T-cell (primary cell): ENCODE measurements around the gene PCYOX1L. TPM values are rescaled to one million over a fixed set of nuclear protein-coding genes. Genes with fewer than 3 reads are reported as not detected.

Experiments
- ATAC-seq, 4 experiments: fragments of 200-7000 bp in 3 of 4; fragments of 150-1000 bp in 1 of 4; cut with Tn5 transposase; replicated peaks in 1 of 4; 1 replicate in 3 of 4; 2 replicates in 1 of 4; pipeline ENCODE4 v1.10.0; 2021; ENCODE audit warnings: moderate library complexity in 3 of 4, mild to moderate bottlenecking in 2 of 4, moderate number of reproducible peaks in 1 of 4
- CTCF ChIA-PET, 2 donors: fragments of 300-600 bp; sonication (Branson Sonifier 250); formaldehyde crosslinking; loops; one replicate each; lab custom pipeline; 2022; ENCODE audit warnings: antibody characterized with exemption in 2 of 2; lab: Charles Lee
- POLR2A ChIA-PET, 2 donors: fragments of 300-600 bp; sonication (Branson Sonifier 250); formaldehyde crosslinking; loops; one replicate each; lab custom pipeline; 2022; ENCODE audit warnings: antibody characterized with exemption in 2 of 2; lab: Charles Lee
- DNase-seq, 35 experiments: peaks; one replicate each; pipeline versions ENCODE4 v3.0.0 to v3.0.0-alpha.2; 2013 to 2023
- H3K27ac ChIP-seq: one replicate; pipeline ENCODE4 v1.5.1; 2013; ENCODE audit warnings: low read length
- H3K27me3 ChIP-seq, 2 experiments: replicated peaks in 1 of 2; 1 replicate in 1 of 2; 2 replicates in 1 of 2; pipeline versions ENCODE4 v1.6.1 to v1.7.0; 2013; ENCODE audit warnings: low read length in 1 of 2, mixed read lengths in 1 of 2; ENCODE audit not compliant: control insufficient read depth in 2 of 2, insufficient read depth in 2 of 2; ENCODE audit errors: extremely low read depth in 1 of 2
- H3K36me3 ChIP-seq, 2 donors: 1 replicate in 1 of 2; 2 replicates in 1 of 2; pipeline versions ENCODE4 v1.6.1 to v1.7.0; 2013; ENCODE audit warnings: low read length in 1 of 2; ENCODE audit not compliant: control insufficient read depth in 2 of 2, insufficient read depth in 1 of 2; ENCODE audit errors: extremely low read depth in 1 of 2
- H3K4me1 ChIP-seq, 2 experiments: 1 replicate in 1 of 2; 2 replicates in 1 of 2; pipeline versions ENCODE4 v1.6.1 to v1.7.0; 2013; ENCODE audit warnings: low read length in 2 of 2, mixed read lengths in 1 of 2; ENCODE audit not compliant: insufficient read depth in 2 of 2, control insufficient read depth in 1 of 2; ENCODE audit errors: extremely low read depth in 1 of 2
- H3K4me3 ChIP-seq, 2 donors: 1 replicate in 1 of 2; 2 replicates in 1 of 2; pipeline versions ENCODE4 v1.5.1 to v1.7.0; 2013; ENCODE audit warnings: mild to moderate bottlenecking in 2 of 2, low read length in 1 of 2, moderate library complexity in 1 of 2; ENCODE audit not compliant: control insufficient read depth in 1 of 2; ENCODE audit errors: extremely low read depth in 1 of 2
- H3K9me3 ChIP-seq: 2 replicates; pipeline ENCODE4 v1.7.0; 2013
- H3K27ac Mint-ChIP-seq, 2 donors: one replicate each; pipeline ENCODE4 v1.8.0; 2020 to 2021; ENCODE audit warnings: mild to moderate bottlenecking in 2 of 2, mixed read lengths in 2 of 2
- H3K27me3 Mint-ChIP-seq, 2 donors: one replicate each; pipeline ENCODE4 v1.8.0; 2021 to 2022; ENCODE audit warnings: mixed read lengths in 2 of 2
- H3K36me3 Mint-ChIP-seq: one replicate; pipeline ENCODE4 v1.8.0; 2021; ENCODE audit warnings: mixed read lengths
- H3K4me1 Mint-ChIP-seq, 3 donors: one replicate each; pipeline ENCODE4 v1.8.0; 2020 to 2022; ENCODE audit warnings: mixed read lengths in 3 of 3, mild to moderate bottlenecking in 1 of 3
- H3K4me3 Mint-ChIP-seq, 3 donors: one replicate each; pipeline ENCODE4 v1.8.0; 2020 to 2022; ENCODE audit warnings: mild to moderate bottlenecking in 3 of 3, mixed read lengths in 3 of 3, moderate library complexity in 3 of 3
- H3K9me3 Mint-ChIP-seq, 3 donors: one replicate each; pipeline ENCODE4 v1.8.0; 2020 to 2022; ENCODE audit warnings: mixed read lengths in 3 of 3
- WGBS: methylation state at CpG from one replicate; pipeline ENCODE4 v1.1.5; 2013; ENCODE audit warnings: missing lambda C conversion rate; ENCODE audit not compliant: insufficient coverage; 5-methylcytosine and 5-hydroxymethylcytosine counted together
- total RNA-seq, 35 experiments: library from RNA in 6 of 35; stranded (reverse) in 6 of 35; fragments of 120-200 nt in 1 of 35; gene quantifications; one replicate each; pipeline versions ENCODE4 v1.2.1 to v1.2.4 and lab custom pipeline; 2013 to 2026

The PCYOX1L gene
- total RNA-seq, 5 donors from 2014 or later (not counting 1 experiment from before 2014, with no cell fraction given), result 26.9 to 40.2 (median 35.0) TPM

DNA sequence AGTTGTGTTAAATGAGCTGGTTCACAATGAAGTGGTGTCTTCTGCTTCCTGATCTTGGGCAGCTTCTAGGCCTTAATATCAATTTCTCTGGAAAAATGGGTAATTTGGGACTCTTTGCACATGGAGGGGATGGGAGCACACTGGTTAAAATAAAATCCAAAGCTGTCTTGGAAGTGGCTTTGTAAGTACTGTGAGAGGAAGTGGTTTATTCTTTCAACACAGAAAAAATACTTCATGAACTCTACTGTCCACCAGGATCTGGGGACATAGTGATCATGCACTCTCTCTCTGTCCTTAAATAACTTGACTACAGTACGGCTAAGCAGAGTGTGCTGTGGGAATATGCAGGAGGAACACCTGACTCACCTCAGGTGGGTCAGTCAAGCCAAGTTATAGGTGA is 2.4 kb downstream of the PCYOX1L start:
- Mint-ChIP-seq H3K9me3 (no peaks in the 10 kb centered on the region), H3K4me3 (peak overlapping the region; percentile 56 to 93 (median 59)), H3K27ac (peak overlapping the region; percentile 92 to 98), H3K4me1 (peaks cover 53 to 64% (median 56%) of the 10 kb centered on the region in 3 donors), H3K27me3 (no peaks in the 10 kb centered on the region), H3K36me3 (peaks cover 16% of the 10 kb centered on the region)
- DNase-seq, result no peak
- POLR2A ChIA-PET, result interaction anchor here in 1 of 2 donors (0.6 to 0.8 kb wide), 3 partner anchors 9 to 1554 kb away, joined by 3 to 5 read pairs (median 3); no protein-coding TSS in a partner anchor
- CTCF ChIA-PET, result interaction anchor here (3.2 to 4.3 kb wide), 2 partner anchors 11 to 15 kb away, joined by 12 to 43 read pairs; partner anchors contain the start of gene GRPEL2 (in 1 of the 2)
- no peak for ATAC-seq
- Histone ChIP-seq H3K27me3 (no peaks in the 10 kb centered on the region), H3K9me3 (no peaks in the 10 kb centered on the region), H3K4me1 (peaks cover 22 to 44% of the 10 kb centered on the region in 2 experiments), H3K27ac (peak overlapping the region; percentile 8), H3K4me3 (no peak overlapping the region), H3K36me3 (peaks cover 6 to 12% of the 10 kb centered on the region in 2 donors)
- no CpG with 5 or more reads among the region's 1 CpG for WGBS

DNA sequence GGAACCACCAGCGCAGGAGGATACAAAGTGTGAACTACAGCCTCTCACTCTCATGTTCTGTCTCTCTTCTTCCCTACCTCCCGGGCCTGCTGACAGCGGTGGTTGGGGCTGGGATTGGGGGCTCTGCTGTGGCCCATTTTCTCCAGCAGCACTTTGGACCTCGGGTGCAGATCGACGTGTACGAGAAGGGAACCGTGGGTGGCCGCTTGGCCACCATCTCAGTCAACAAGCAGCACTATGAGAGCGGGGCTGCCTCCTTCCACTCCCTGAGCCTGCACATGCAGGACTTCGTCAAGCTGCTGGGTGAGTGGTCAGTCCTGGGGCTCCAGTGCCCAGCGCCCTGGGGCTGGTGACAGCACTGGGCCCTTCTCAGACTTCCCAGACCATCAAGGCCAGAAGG is 4.7 kb downstream of the PCYOX1L start:
- no peak for DNase-seq
- Histone ChIP-seq H3K27ac (no peak overlapping the region), H3K27me3 (no peaks in the 10 kb centered on the region), H3K4me1 (peaks cover 22 to 38% of the 10 kb centered on the region in 2 experiments), H3K9me3 (no peaks in the 10 kb centered on the region), H3K36me3 (peaks cover 0 to 12% of the 10 kb centered on the region in 2 donors), H3K4me3 (no peak overlapping the region)
- CTCF ChIA-PET, result no interaction called here
- POLR2A ChIA-PET, result interaction anchor here in 1 of 2 donors (0.7 kb wide), 1 partner anchor 1143 kb away, joined by 3 read pairs; no protein-coding TSS in a partner anchor
- ATAC-seq, result no peak
- 98% methylated on average over 8 of the region's 12 CpGs for WGBS
- Mint-ChIP-seq H3K27me3 (no peaks in the 10 kb centered on the region), H3K4me3 (no peak overlapping the region), H3K36me3 (peaks cover 9% of the 10 kb centered on the region), H3K27ac (peak overlapping the region in 1 of 2 donors; percentile 70), H3K9me3 (no peaks in the 10 kb centered on the region), H3K4me1 (peaks cover 43 to 62% (median 43%) of the 10 kb centered on the region in 3 donors)

DNA sequence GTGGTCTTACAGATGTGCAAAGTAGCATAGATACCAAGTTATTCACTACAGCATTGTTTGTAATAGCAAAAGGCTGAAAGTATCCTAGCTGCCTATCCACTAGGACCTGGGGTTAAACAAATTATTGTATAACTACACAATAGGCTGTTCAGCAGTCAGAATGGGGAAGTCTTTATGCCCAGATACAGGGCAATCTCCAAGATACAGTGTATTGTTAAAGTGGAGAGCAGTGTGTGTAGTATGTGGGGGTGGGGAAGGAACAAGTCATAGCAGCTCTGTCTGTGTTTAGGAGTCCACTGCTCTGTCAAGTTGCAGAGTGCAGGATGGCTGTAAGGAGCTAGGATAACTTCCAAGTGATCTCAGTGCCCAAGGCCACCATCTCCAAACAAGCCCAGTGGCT is 5.5 kb downstream of the PCYOX1L start:
- no peaks in the 10 kb centered on the region for H3K9me3 ChIP-seq
- no peak overlapping the region for H3K27ac Mint-ChIP-seq
- H3K36me3 ChIP-seq, result peaks cover 0 to 12% of the 10 kb centered on the region in 2 donors
- no peaks in the 10 kb centered on the region for H3K9me3 Mint-ChIP-seq
- DNase-seq, result no peak
- POLR2A ChIA-PET, result interaction anchor here in 1 of 2 donors (0.7 kb wide), 1 partner anchor 1142 kb away, joined by 3 read pairs; no protein-coding TSS in a partner anchor
- no peak overlapping the region for H3K4me3 Mint-ChIP-seq
- H3K27me3 Mint-ChIP-seq, result no peaks in the 10 kb centered on the region
- CTCF ChIA-PET, result no interaction called here
- peaks cover 9% of the 10 kb centered on the region for H3K36me3 Mint-ChIP-seq
- peaks cover 22 to 38% of the 10 kb centered on the region in 2 experiments for H3K4me1 ChIP-seq
- no peak overlapping the region for H3K27ac ChIP-seq
- ATAC-seq, result no peak
- no peaks in the 10 kb centered on the region for H3K27me3 ChIP-seq
- H3K4me3 ChIP-seq, result no peak overlapping the region
- peaks cover 47 to 63% (median 48%) of the 10 kb centered on the region in 3 donors for H3K4me1 Mint-ChIP-seq

DNA sequence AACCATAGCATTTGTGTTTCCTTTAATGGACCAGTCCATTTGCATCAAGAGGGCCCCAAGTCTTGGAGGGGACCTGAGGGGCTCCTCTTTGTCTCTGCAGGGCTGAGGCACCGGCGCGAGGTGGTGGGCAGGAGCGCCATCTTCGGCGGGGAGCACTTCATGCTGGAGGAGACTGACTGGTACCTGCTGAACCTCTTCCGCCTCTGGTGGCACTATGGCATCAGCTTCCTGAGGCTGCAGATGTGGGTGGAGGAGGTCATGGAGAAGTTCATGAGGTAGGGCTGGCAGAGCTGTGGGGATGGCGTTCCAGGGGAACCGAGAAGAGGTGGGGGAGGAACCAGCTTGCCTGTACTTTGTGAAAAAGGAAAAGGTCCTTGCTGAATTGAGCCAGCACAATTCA is 6.1 kb downstream of the PCYOX1L start:
- Mint-ChIP-seq H3K27ac (peak overlapping the region in 1 of 2 donors; percentile 65), H3K4me1 (peaks cover 42 to 59% (median 43%) of the 10 kb centered on the region in 3 donors), H3K36me3 (peaks cover 9% of the 10 kb centered on the region), H3K9me3 (no peaks in the 10 kb centered on the region), H3K4me3 (no peak overlapping the region), H3K27me3 (no peaks in the 10 kb centered on the region)
- 95% methylated on average over 9 of the region's 9 CpGs for WGBS
- POLR2A ChIA-PET, result no interaction called here
- Histone ChIP-seq H3K27me3 (no peaks in the 10 kb centered on the region), H3K4me3 (no peak overlapping the region), H3K4me1 (peaks cover 18 to 32% of the 10 kb centered on the region in 2 experiments), H3K9me3 (no peaks in the 10 kb centered on the region), H3K27ac (no peak overlapping the region), H3K36me3 (peaks cover 0 to 12% of the 10 kb centered on the region in 2 donors)
- ATAC-seq, result no peak
- CTCF ChIA-PET, result no interaction called here
- no peak for DNase-seq

DNA sequence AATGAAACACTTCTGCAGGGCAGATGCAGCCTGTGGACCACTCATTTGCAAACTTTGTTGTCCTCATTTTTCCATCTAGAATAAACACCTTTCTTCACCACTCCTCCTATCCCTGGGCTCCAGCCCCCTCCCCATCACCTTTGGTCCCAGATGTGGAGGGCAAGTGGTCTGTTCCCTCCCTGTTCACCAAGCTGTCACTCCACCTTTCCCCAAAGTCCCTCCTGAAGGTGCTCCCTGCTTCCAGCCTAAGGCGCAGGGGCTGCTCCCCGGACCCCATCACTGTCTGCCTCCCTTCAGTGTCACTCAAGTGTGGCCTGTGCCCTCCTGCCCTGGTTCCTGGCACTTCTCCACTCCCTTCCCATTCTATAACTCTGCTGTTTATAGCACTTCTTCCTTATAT is 6.9 kb downstream of the PCYOX1L start:
- Mint-ChIP-seq H3K4me3 (no peak overlapping the region), H3K9me3 (no peaks in the 10 kb centered on the region), H3K27me3 (no peaks in the 10 kb centered on the region), H3K36me3 (peaks cover 9% of the 10 kb centered on the region), H3K4me1 (peaks cover 35 to 51% (median 37%) of the 10 kb centered on the region in 3 donors), H3K27ac (peak overlapping the region in 1 of 2 donors; percentile 65)
- ChIA-PET POLR2A (no interaction called here), CTCF (interaction anchor here in 1 of 2 donors (3.8 kb wide), 1 partner anchor 12 kb away, joined by 16 read pairs; no protein-coding TSS in a partner anchor)
- DNase-seq (no peak), ATAC-seq (no peak)
- Histone ChIP-seq H3K27me3 (no peaks in the 10 kb centered on the region), H3K9me3 (no peaks in the 10 kb centered on the region), H3K4me1 (peaks cover 12 to 24% of the 10 kb centered on the region in 2 experiments), H3K4me3 (no peak overlapping the region), H3K27ac (no peak overlapping the region), H3K36me3 (peaks cover 0 to 12% of the 10 kb centered on the region in 2 donors)
- WGBS, result 100% methylated on average over 2 of the region's 2 CpGs

DNA sequence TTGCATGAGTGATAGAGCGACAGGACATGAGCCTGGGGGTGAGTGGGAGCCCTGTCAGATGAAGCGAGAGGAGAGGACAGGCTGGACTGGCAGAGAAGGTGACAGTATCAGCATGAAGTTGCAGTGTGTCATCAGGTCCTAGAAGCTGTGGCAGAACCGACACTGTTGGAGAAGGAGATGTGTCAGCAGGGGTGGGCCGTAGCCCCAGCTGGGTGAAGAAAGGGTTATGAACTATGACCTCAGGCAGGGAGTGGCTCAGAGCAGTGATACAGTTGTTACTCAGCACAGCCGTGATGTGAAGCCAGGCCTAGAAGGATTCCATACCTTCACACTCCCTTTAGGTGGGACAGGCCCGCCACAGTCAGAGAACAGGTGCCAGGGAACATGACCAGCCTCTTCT is 7.6 kb downstream of the PCYOX1L start:
- ChIA-PET CTCF (interaction anchor here (0.8 to 3.8 kb wide), 3 partner anchors 12 to 48 kb away, joined by 3 to 16 read pairs (median 5); no protein-coding TSS in a partner anchor), POLR2A (no interaction called here)
- Mint-ChIP-seq H3K9me3 (no peaks in the 10 kb centered on the region), H3K36me3 (peaks cover 9% of the 10 kb centered on the region), H3K27me3 (no peaks in the 10 kb centered on the region), H3K4me3 (no peak overlapping the region), H3K27ac (no peak overlapping the region), H3K4me1 (peaks cover 28 to 44% (median 30%) of the 10 kb centered on the region in 3 donors)
- H3K9me3 ChIP-seq, result no peaks in the 10 kb centered on the region
- peaks cover 0 to 12% of the 10 kb centered on the region in 2 donors for H3K36me3 ChIP-seq
- peaks cover 8 to 18% of the 10 kb centered on the region in 2 experiments for H3K4me1 ChIP-seq
- no peak overlapping the region for H3K27ac ChIP-seq
- H3K4me3 ChIP-seq, result no peak overlapping the region
- H3K27me3 ChIP-seq, result no peaks in the 10 kb centered on the region
- 89% methylated on average over 3 of the region's 6 CpGs for WGBS
- ATAC-seq (no peak), DNase-seq (no peak)
